Suprapubic skin (tissue), 3 donors: ENCODE measurements around the gene DIPK1A.

Source experiments
- POLR2A ChIP-seq, 2 donors: fragments of 450-650 bp; IDR thresholded peaks; one replicate each; pipeline ENCODE4 v1.6.1; 2017; ENCODE audit warnings: antibody characterized with exemption in 2 of 2, mild to moderate bottlenecking in 2 of 2, moderate library complexity in 2 of 2
- TF ChIP-seq, protein P1 (sequence below), 2 donors: fragments of 200-600 bp in 1 of 2; fragments of 450-650 bp in 1 of 2; sonication (generic) in 1 of 2; IDR thresholded peaks; one replicate each; pipeline ENCODE4 v1.5.1; 2016 to 2019; ENCODE audit warnings: antibody characterized with exemption in 2 of 2, mild to moderate bottlenecking in 1 of 2, moderate library complexity in 1 of 2

DNA sequence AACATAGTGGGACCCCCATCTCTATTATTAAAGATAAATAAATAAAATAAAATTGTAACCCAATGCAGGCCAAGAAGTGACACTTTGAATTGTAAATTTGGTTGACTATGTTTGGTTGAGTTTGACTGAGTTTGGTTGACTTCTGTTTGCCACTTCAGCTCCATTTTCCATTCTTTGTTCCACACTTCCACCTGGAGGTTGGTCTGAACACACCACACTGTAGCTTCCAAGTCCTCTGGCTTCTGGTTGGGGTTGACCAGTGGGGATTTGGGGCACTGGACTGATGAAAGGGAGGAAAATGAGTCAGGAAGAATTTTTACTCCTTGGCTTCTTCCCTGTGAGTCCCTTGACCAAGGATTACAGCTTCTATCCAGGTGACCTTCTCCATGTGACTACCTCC lies 40.6 kb upstream of the DIPK1A start:
- TF ChIP-seq, protein P1, sequence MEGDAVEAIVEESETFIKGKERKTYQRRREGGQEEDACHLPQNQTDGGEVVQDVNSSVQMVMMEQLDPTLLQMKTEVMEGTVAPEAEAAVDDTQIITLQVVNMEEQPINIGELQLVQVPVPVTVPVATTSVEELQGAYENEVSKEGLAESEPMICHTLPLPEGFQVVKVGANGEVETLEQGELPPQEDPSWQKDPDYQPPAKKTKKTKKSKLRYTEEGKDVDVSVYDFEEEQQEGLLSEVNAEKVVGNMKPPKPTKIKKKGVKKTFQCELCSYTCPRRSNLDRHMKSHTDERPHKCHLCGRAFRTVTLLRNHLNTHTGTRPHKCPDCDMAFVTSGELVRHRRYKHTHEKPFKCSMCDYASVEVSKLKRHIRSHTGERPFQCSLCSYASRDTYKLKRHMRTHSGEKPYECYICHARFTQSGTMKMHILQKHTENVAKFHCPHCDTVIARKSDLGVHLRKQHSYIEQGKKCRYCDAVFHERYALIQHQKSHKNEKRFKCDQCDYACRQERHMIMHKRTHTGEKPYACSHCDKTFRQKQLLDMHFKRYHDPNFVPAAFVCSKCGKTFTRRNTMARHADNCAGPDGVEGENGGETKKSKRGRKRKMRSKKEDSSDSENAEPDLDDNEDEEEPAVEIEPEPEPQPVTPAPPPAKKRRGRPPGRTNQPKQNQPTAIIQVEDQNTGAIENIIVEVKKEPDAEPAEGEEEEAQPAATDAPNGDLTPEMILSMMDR (IDR thresholded peaks at IDR 0.05), result no peak
- no peak for TF ChIP-seq POLR2A (IDR thresholded peaks at IDR 0.05)
